HepG2 (cell line): ENCODE data around the gene OTOP2. TPM values are rescaled to one million over a fixed set of nuclear protein-coding genes. Genes with fewer than 3 reads are reported as not detected.
A peak's percentile ranks its signal among the peaks of the same experiment; 100 is the strongest.

Experiments
- ATAC-seq: fragments of 200-7000 bp; cut with Tn5 transposase; 3 replicates; pipeline ENCODE4 v1.9.1; 2020; ENCODE audit warnings: mild to moderate bottlenecking, moderate library complexity
- BruUV-seq: library from RNA; stranded (reverse); fragments of 400-500 nt; replicated peaks from 2 replicates; lab custom pipeline; 2021; lab: Mats Ljungman, UMichigan
- CTCF ChIA-PET: fragments of 300-600 bp; formaldehyde crosslinking; extraction: SDS; loops from one replicate; lab custom pipeline; 2021; ENCODE audit warnings: low total read pairs, inconsistent platforms, low intra/inter-chr PET ratio; lab: Yijun Ruan, JAX
- POLR2A ChIA-PET: fragments of 350-600 bp; sonication (Branson Sonifier 250); formaldehyde crosslinking; loops from one replicate; lab custom pipeline; 2020; ENCODE audit warnings: antibody characterized with exemption, inconsistent platforms; lab: Yijun Ruan, JAX
- DNase-seq: peaks from one replicate; pipeline ENCODE4 v3.0.0-alpha.2; 2015; ENCODE audit warnings: low spot score
- FAIRE-seq: peaks from 3 replicates; lab custom pipeline; 2011; peaks lifted over from hg19 to GRCh38; lab: Jason Lieb, UNC
- H2AFZ ChIP-seq: one replicate; pipeline ENCODE4 v1.6.1; 2011; ENCODE audit warnings: low read length, inconsistent platforms
- H3K27ac ChIP-seq: fragments of 300-600 bp; 3 replicates; pipeline ENCODE4 v1.8.0; 2011; ENCODE audit warnings: mixed run types, mild to moderate bottlenecking, mixed read lengths, low read length, inconsistent platforms; ENCODE audit not compliant: insufficient read depth; ENCODE audit errors: extremely low read length
- H3K27me3 ChIP-seq, 2 experiments: fragments of 200-600 bp in 1 of 2; 2 replicates in 1 of 2; 3 replicates in 1 of 2; pipeline versions ENCODE4 v1.6.0 to v1.8.0; 2011; ENCODE audit warnings: low read length in 2 of 2, mild to moderate bottlenecking in 2 of 2, moderate library complexity in 2 of 2, inconsistent platforms in 1 of 2; ENCODE audit not compliant: insufficient read depth in 2 of 2, control insufficient read depth in 1 of 2
- H3K36me3 ChIP-seq, 2 experiments: fragments of 200-600 bp in 1 of 2; replicated peaks in 1 of 2; 2 replicates in 1 of 2; 3 replicates in 1 of 2; pipeline versions ENCODE4 v1.5.1 to v1.8.0; 2011; ENCODE audit warnings: low read length in 2 of 2, inconsistent platforms in 1 of 2; ENCODE audit not compliant: insufficient read depth in 2 of 2, control insufficient read depth in 1 of 2
- H3K4me1 ChIP-seq: 2 replicates; pipeline ENCODE4 v1.5.1; 2012; ENCODE audit warnings: low read length, inconsistent platforms; ENCODE audit not compliant: insufficient read depth
- H3K4me2 ChIP-seq: 2 replicates; pipeline ENCODE4 v1.6.0; 2011; ENCODE audit warnings: low read depth, low read length, inconsistent platforms
- H3K4me3 ChIP-seq, 3 experiments: fragments of 200-600 bp in 1 of 3; sonication (generic), shearing (Covaris generic) in 1 of 3; replicated peaks in 1 of 3; 2 replicates each; pipeline ENCODE4 v1.5.1; 2011 to 2016; ENCODE audit warnings: low read length in 3 of 3, inconsistent platforms in 2 of 3, low read depth in 2 of 3, mild to moderate bottlenecking in 2 of 3, control low read depth in 1 of 3, mixed read lengths in 1 of 3; ENCODE audit not compliant: insufficient read depth in 1 of 3
- H3K79me2 ChIP-seq: one replicate; pipeline ENCODE4 v1.6.1; 2011; ENCODE audit warnings: low read length, inconsistent platforms; ENCODE audit not compliant: insufficient read depth
- H3K9ac ChIP-seq: 2 replicates; pipeline ENCODE4 v1.6.0; 2011; ENCODE audit warnings: mild to moderate bottlenecking, low read depth, low read length, inconsistent platforms; ENCODE audit not compliant: insufficient read depth
- H3K9me3 ChIP-seq: 2 replicates; pipeline ENCODE4 v1.5.1; 2012; ENCODE audit warnings: mild to moderate bottlenecking, low read length
- H4K20me1 ChIP-seq: 2 replicates; pipeline ENCODE4 v1.6.0; 2011; ENCODE audit warnings: inconsistent platforms, mild to moderate bottlenecking, low read length, moderate library complexity; ENCODE audit not compliant: insufficient read depth
- CSRNP1 ChIP-seq: sonication (generic); formaldehyde crosslinking; IDR thresholded peaks from 2 replicates; pipeline ENCODE4 v1.8.1; 2023; ENCODE audit warnings: mild to moderate bottlenecking, missing genetic modification reagents
- GMEB1 ChIP-seq: sonication (generic); formaldehyde crosslinking; IDR thresholded peaks from 2 replicates; pipeline ENCODE4 v1.5.1; 2020; ENCODE audit warnings: missing genetic modification reagents, mild to moderate bottlenecking, borderline replicate concordance
- HIVEP1 ChIP-seq: sonication (generic); formaldehyde crosslinking; IDR thresholded peaks from 2 replicates; pipeline ENCODE4 v1.4.0; 2020; ENCODE audit warnings: mild to moderate bottlenecking, missing genetic modification reagents
- PATZ1 ChIP-seq: sonication (generic); formaldehyde crosslinking; IDR thresholded peaks from 2 replicates; pipeline ENCODE4 v1.4.0; 2020; ENCODE audit warnings: missing genetic modification reagents
- TCF7 ChIP-seq: sonication (generic); IDR thresholded peaks from 2 replicates; pipeline ENCODE4 v1.6.1; 2016; ENCODE audit warnings: antibody characterized with exemption, low read depth
- TCF7L2 ChIP-seq: IDR thresholded peaks from 2 replicates; pipeline ENCODE4 v1.6.1; 2011; ENCODE audit warnings: mild to moderate bottlenecking, low read depth, low read length, moderate library complexity
- ZBTB25 ChIP-seq: IDR thresholded peaks from 2 replicates; pipeline ENCODE4 v1.6.1; 2018; ENCODE audit warnings: missing genetic modification reagents
- ZBTB3 ChIP-seq: sonication (generic); formaldehyde crosslinking; IDR thresholded peaks from 2 replicates; pipeline ENCODE4 v1.4.0; 2020; ENCODE audit warnings: low read depth, mild to moderate bottlenecking, moderate library complexity, missing genetic modification reagents, borderline replicate concordance
- ZNF17 ChIP-seq: sonication (generic); formaldehyde crosslinking; IDR thresholded peaks from 2 replicates; pipeline ENCODE4 v1.5.0; 2020; ENCODE audit warnings: mild to moderate bottlenecking, missing genetic modification reagents
- ZNF563 ChIP-seq: sonication (generic); formaldehyde crosslinking; IDR thresholded peaks from 2 replicates; pipeline ENCODE4 v1.8.0; 2022; ENCODE audit warnings: mild to moderate bottlenecking, moderate library complexity, missing genetic modification reagents
- ZNF598 ChIP-seq: sonication (generic); formaldehyde crosslinking; IDR thresholded peaks from 2 replicates; pipeline ENCODE4 v1.5.1; 2020; ENCODE audit warnings: mild to moderate bottlenecking, missing genetic modification reagents, borderline replicate concordance
- ZNF746 ChIP-seq: sonication (generic); formaldehyde crosslinking; IDR thresholded peaks from 2 replicates; pipeline ENCODE4 v1.8.0; 2022; ENCODE audit warnings: mild to moderate bottlenecking, missing genetic modification reagents
- ZNF883 ChIP-seq: sonication (generic); formaldehyde crosslinking; IDR thresholded peaks from 2 replicates; pipeline ENCODE4 v1.5.1; 2020; ENCODE audit warnings: mild to moderate bottlenecking, missing genetic modification reagents; ENCODE audit errors: not compliant biosample characterization
- WGBS: methylation state at CpG from one replicate; pipeline ENCODE4 v1.1.6; 2017; ENCODE audit warnings: low lambda C conversion rate; 5-methylcytosine and 5-hydroxymethylcytosine counted together
- in situ Hi-C: cut with HindIII; loops from 2 replicates; pipeline ENCODE4 v1.10.0; 2017; ENCODE audit warnings: low pct_unique_long_range_greater_than_20kb; ENCODE audit not compliant: extremely low pct_ligation_motif_present
- intact Hi-C: fragments of 100-400 bp; cut with micrococcal nuclease; formaldehyde crosslinking; loops from one replicate; pipeline ENCODE4 v1.10.0; 2022; ENCODE audit not compliant: unreplicated experiment
- polyA plus RNA-seq, 8 experiments: library from polyadenylated mRNA; depleted of rRNA in 3 of 8; stranded (reverse) in 7 of 8; unstranded in 1 of 8; fragments of >200 nt; fragmentation: Illumina TruSeq in 4 of 8; extraction: Trizol in 4 of 8; gene quantifications; 2 replicates each; pipeline versions ENCODE4 v1.2.1 to v1.2.3, GENCODE V29; 2011 to 2016; ENCODE audit warnings: low read depth in 4 of 8, missing spikeins in 1 of 8, mixed read lengths in 1 of 8; ENCODE audit not compliant: insufficient read depth in 1 of 8
- total RNA-seq, 5 experiments: library from RNA; depleted of rRNA; stranded (reverse); fragments of >200 nt; fragmentation: Illumina TruSeq; extraction: Trizol; gene quantifications; 2 replicates each; pipeline ENCODE4 v1.2.3, GENCODE V29; 2016; ENCODE audit warnings: low read depth in 1 of 5

Gene OTOP2
- total and polyA plus RNA-seq, 2 of the 13 experiments (the other 11 are each of a cell fraction or from before 2014, with no cell fraction given) = not detected

GRCh38 chr17:74875977-74876593, 48.0 kb upstream of the OTOP2 start (continued):
- no peak for TF ChIP-seq ZNF746 (CRISPR knock-in tag)
- TF ChIP-seq ZNF598 (CRISPR knock-in tag) = 0 out of 2 replicates have a peak, but pooled peaks have one; percentile 9
- TF ChIP-seq, all 625 proteins: peak for 7

- peak; percentile 62 for DNase-seq
- CTCF ChIA-PET = no interaction called here
- intact Hi-C loops (no loop called here), in situ Hi-C loops (no loop called here)
- FAIRE-seq = no peak
- Histone ChIP-seq H2AFZ (no peak overlapping the region), H3K9me3 (no peaks in the 10 kb centered on the region), H3K4me1 (peaks cover 51% of the 10 kb centered on the region), H3K9ac (no peak overlapping the region), H3K79me2 (no peaks in the 10 kb centered on the region), H3K36me3 (no peaks in the 10 kb centered on the region), H3K27ac (no peak overlapping the region), H3K27me3 (peaks cover 7 to 46% of the 10 kb centered on the region in 2 experiments; a peak in 4 of 5 replicates), H4K20me1 (no peaks in the 10 kb centered on the region), H3K4me2 (peak overlapping the region; percentile 31), H3K4me3 (peak overlapping the region in 1 of 3 experiments; percentile 11; a peak in 1 of 6 replicates)
- BruUV-seq = no TSS peak
- WGBS = 19% methylated on average over 10 of the region's 19 CpGs
- ATAC-seq = no peak; the same call in 2 of the 3 replicates
- POLR2A ChIA-PET = interaction anchor here (0.7 to 2.0 kb wide), 3 partner anchors 16 to 141 kb away, joined by 3 to 8 read pairs (median 6); partner anchors contain the start of gene RAB37
- TF ChIP-seq ZNF563 (CRISPR knock-in tag) (no peak), ZBTB25 (CRISPR knock-in tag) (no peak), TCF7 (no peak), ZNF883 (CRISPR knock-in tag) (peak; percentile 18), GMEB1 (no peak), HIVEP1 (CRISPR knock-in tag) (0 out of 2 replicates have a peak, but pooled peaks have one; percentile 30), CSRNP1 (CRISPR knock-in tag) (no peak), ZBTB3 (no peak), TCF7L2 (no peak), ZNF17 (CRISPR knock-in tag) (peak; percentile 73; the same call in 1 of the 2 replicates), PATZ1 (peak; percentile 39; the same call in 1 of the 2 replicates)
Observed at GRCh38 chr17:74877592-74878548, 46.2 kb upstream of the OTOP2 start.
